Spleen (tissue), 11 donors: ENCODE measurements around the gene OR5T3. TPM values are rescaled to one million over a fixed set of nuclear protein-coding genes. Genes with fewer than 3 reads are reported as not detected.

Experiments
- DNase-seq: peaks from one replicate; pipeline ENCODE4 v3.0.0-alpha.2; 2020
- H3K27ac ChIP-seq, 8 donors: fragments of 200-600 bp; sonication (generic) in 7 of 8; 1 replicate in 4 of 8; 2 replicates in 4 of 8; pipeline versions ENCODE4 v1.5.0 to v1.8.0; 2016 to 2021; ENCODE audit warnings: inconsistent platforms in 4 of 8, mild to moderate bottlenecking in 4 of 8, moderate library complexity in 1 of 8
- H3K27me3 ChIP-seq, 7 donors: fragments of 200-600 bp; sonication (generic) in 6 of 7; replicated peaks in 1 of 7; 1 replicate in 4 of 7; 2 replicates in 3 of 7; pipeline versions ENCODE4 v1.5.0 to v1.8.0; 2016 to 2021; ENCODE audit warnings: inconsistent platforms in 3 of 7, mild to moderate bottlenecking in 1 of 7
- H3K36me3 ChIP-seq, 6 donors: fragments of 200-600 bp; sonication (generic) in 5 of 6; 1 replicate in 4 of 6; 2 replicates in 2 of 6; pipeline versions ENCODE4 v1.5.0 to v1.8.0; 2016 to 2021; ENCODE audit warnings: inconsistent platforms in 2 of 6
- H3K4me1 ChIP-seq, 6 donors: fragments of 200-600 bp; sonication (generic) in 5 of 6; 1 replicate in 3 of 6; 2 replicates in 3 of 6; pipeline versions ENCODE4 v1.5.0 to v1.8.0; 2016 to 2021; ENCODE audit warnings: inconsistent platforms in 3 of 6
- H3K4me3 ChIP-seq, 8 donors: fragments of 200-600 bp; sonication (generic) in 7 of 8; 1 replicate in 4 of 8; 2 replicates in 4 of 8; pipeline versions ENCODE4 v1.5.0 to v1.8.0; 2016 to 2021; ENCODE audit warnings: inconsistent platforms in 4 of 8, mild to moderate bottlenecking in 4 of 8, moderate library complexity in 2 of 8
- H3K9me3 ChIP-seq, 8 donors: fragments of 200-600 bp; sonication (generic) in 7 of 8; 1 replicate in 4 of 8; 2 replicates in 4 of 8; pipeline versions ENCODE4 v1.5.0 to v1.8.0; 2016 to 2021; ENCODE audit warnings: inconsistent platforms in 4 of 8
- POLR2A ChIP-seq, 3 donors: fragments of 450-650 bp; IDR thresholded peaks; one replicate each; pipeline ENCODE4 v1.5.1; 2017; ENCODE audit warnings: antibody characterized with exemption in 3 of 3, mild to moderate bottlenecking in 1 of 3
- POLR2AphosphoS5 ChIP-seq, 3 donors: sonication (generic); formaldehyde crosslinking; IDR thresholded peaks; one replicate each; pipeline ENCODE4 v1.5.1; 2017; ENCODE audit warnings: antibody characterized with exemption in 3 of 3
- WGBS, 5 donors: extraction: QIAGEN DNeasy Blood & Tissue Kit in 3 of 5; methylation state at CpG; one replicate each; pipeline versions ENCODE4 v1.1.5 to v1.1.7; 2013 to 2018; 5-methylcytosine and 5-hydroxymethylcytosine counted together
- intact Hi-C: fragments of 100-400 bp; cut with DNase I; formaldehyde crosslinking; loops from one replicate; pipeline ENCODE4 v1.15.0; 2023; ENCODE audit warnings: low total_unique reads
- polyA plus RNA-seq, 3 donors: library from polyadenylated mRNA; stranded (reverse); fragments of 200-250 nt; gene quantifications; one replicate each; pipeline ENCODE4 v1.2.1, GENCODE V29; 2013
- total RNA-seq, 7 donors: library from RNA; depleted of rRNA in 3 of 7; stranded (reverse); fragments of >200 nt in 3 of 7; fragmentation: NEBNext Ultra II Directional in 4 of 7; extraction: Animal tissue kit (Norgen Biotek cat#: 25700) in 4 of 7; gene quantifications; one replicate each; pipeline versions ENCODE4 v1.1.0 to v1.2.1, GENCODE V29; 2016 to 2021
- TF ChIP-seq, protein P1 (sequence below), 11 experiments: fragments of 200-600 bp in 7 of 11; fragments of 450-650 bp in 4 of 11; sonication (generic) in 4 of 11; IDR thresholded peaks in 8 of 11; conservative IDR thresholded peaks in 3 of 11; 1 replicate in 7 of 11; 2 replicates in 4 of 11; pipeline versions ENCODE4 v1.4.0 to v1.8.0; 2016 to 2021; ENCODE audit warnings: antibody characterized with exemption in 11 of 11, inconsistent platforms in 4 of 11, mild to moderate bottlenecking in 1 of 11
- donor health status: healthy with polysubstance abuse.
- donor health status: DM: no; HTN: no; CAD: no; lungs with moderate emphysema.
- donor health status: DM: no; HTN: no; CAD: no.
- donor health status: Bipolar disorder and iron deficiency.
- donor health status: healthy.
- donor health status: DM: no; HTN: no; CAD: no.
- donor health status: DM: yes; HTN: yes; CAD: no.

Gene OR5T3
- total and polyA plus RNA-seq, 10 donors = not detected

DNA sequence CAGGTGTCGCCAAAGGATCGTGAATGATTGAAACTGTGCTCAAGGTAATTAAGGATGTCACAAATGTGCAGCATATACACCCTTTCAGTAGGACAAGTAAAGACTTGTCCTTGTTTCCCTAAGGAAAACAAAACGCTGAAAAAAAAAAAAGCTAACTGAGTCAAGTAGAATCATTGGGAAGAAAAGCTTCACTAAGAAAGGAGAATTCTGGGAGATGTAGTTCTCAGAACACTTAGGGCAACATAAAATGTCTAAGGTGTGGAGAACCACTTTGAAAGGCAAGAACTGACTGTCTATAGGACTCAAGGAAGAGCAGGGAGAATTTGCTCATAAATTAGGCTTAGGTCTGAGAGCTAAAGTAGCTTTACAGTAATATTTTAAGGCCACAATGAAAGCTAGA lies 19.0 kb downstream of the OR5T3 start:
- 61 to 72% (median 67%) methylated on average over 3 of the region's 3 CpGs for WGBS, 5 donors
- Histone ChIP-seq H3K9me3 (peaks cover 2 to 46% (median 33%) of the 10 kb centered on the region in 8 donors), H3K4me1 (no peaks in the 10 kb centered on the region), H3K27me3 (no peaks in the 10 kb centered on the region), H3K36me3 (no peaks in the 10 kb centered on the region), H3K27ac (no peak overlapping the region), H3K4me3 (no peak overlapping the region)
- DNase-seq = no peak
- TF ChIP-seq POLR2AphosphoS5 (IDR thresholded peaks at IDR 0.05) (no peak), POLR2A (IDR thresholded peaks at IDR 0.05) (no peak)
- TF ChIP-seq, protein P1, sequence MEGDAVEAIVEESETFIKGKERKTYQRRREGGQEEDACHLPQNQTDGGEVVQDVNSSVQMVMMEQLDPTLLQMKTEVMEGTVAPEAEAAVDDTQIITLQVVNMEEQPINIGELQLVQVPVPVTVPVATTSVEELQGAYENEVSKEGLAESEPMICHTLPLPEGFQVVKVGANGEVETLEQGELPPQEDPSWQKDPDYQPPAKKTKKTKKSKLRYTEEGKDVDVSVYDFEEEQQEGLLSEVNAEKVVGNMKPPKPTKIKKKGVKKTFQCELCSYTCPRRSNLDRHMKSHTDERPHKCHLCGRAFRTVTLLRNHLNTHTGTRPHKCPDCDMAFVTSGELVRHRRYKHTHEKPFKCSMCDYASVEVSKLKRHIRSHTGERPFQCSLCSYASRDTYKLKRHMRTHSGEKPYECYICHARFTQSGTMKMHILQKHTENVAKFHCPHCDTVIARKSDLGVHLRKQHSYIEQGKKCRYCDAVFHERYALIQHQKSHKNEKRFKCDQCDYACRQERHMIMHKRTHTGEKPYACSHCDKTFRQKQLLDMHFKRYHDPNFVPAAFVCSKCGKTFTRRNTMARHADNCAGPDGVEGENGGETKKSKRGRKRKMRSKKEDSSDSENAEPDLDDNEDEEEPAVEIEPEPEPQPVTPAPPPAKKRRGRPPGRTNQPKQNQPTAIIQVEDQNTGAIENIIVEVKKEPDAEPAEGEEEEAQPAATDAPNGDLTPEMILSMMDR (IDR thresholded peaks at IDR 0.05 in 8 of 11, conservative IDR thresholded peaks at IDR 0.05 in 3 of 11) = no peak
- intact Hi-C loops = no loop called here

DNA sequence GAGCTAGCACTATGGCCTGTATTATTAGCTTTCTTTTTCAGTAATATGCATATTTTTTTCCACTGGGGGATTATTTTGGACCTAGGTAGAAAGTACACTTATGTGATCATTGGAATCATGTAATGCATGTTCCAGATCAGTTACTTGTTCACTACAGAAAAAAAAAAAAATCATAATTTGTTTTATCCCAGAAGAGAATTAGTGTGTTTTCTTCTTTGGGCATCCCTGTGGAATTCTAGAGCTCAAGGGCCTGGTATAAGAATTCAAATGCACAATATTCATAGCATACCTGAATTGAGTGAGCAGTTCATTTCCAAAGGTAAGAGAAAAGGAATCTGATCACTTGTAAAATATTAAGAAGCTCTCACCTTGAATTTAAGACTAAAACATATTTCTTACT lies 21.8 kb downstream of the OR5T3 start, which contains the start of gene OR5T1:
Gene OR5T1 (plus strand): TSS at position 301 of the 400 bp plus-strand sequence. CDS start 1,485 bp downstream, outside the sequence.
- Histone ChIP-seq H3K27ac (no peak within 1 kb of the TSS), H3K4me1 (no peaks in the 10 kb centered on the region), H3K9me3 (peaks cover 2 to 44% (median 19%) of the 10 kb centered on the region in 8 donors), H3K36me3 (no peaks in the 10 kb centered on the region), H3K27me3 (no peaks in the 10 kb centered on the region), H3K4me3 (no peak within 1 kb of the TSS)
- DNase-seq = no peak
- TF ChIP-seq, protein P1 (IDR thresholded peaks at IDR 0.05 in 8 of 11, conservative IDR thresholded peaks at IDR 0.05 in 3 of 11) = no peak
- TF ChIP-seq POLR2AphosphoS5 (IDR thresholded peaks at IDR 0.05) (no peak), POLR2A (IDR thresholded peaks at IDR 0.05) (no peak)
- intact Hi-C loops = no loop called here

DNA sequence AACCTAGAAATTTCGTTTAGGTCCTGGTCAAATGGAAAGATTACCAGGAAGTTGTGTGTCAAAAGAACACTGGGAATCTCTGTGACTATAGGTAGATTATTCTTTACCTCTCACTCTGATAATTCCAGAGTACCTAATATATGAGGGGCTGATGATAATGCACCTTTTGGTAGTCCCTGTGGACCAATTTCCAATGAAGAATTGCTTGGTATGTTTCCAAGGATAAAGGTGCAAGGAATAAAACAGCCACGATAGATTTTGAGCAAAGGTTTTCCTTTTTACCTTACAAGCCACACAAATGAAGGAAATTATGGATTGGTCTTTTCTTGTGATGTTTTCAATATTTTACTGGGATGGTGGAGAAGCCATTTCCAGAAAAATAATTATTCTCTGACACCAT lies 40.1 kb downstream of the OR5T3 start, which contains the start of gene OR8H1:
Gene OR8H1 (minus strand): TSS at position 101 of the 400 bp plus-strand sequence. CDS start 1,192 bp downstream, outside the sequence.
- Histone ChIP-seq H3K36me3 (no peaks in the 10 kb centered on the region), H3K27ac (no peak within 1 kb of the TSS), H3K27me3 (no peaks in the 10 kb centered on the region), H3K4me1 (no peaks in the 10 kb centered on the region), H3K9me3 (peaks cover 0 to 19% (median 5%) of the 10 kb centered on the region in 8 donors), H3K4me3 (no peak within 1 kb of the TSS)
- intact Hi-C loops = no loop called here
- WGBS, 5 donors = 50 to 75% (median 68%) methylated on average over 2 of the region's 2 CpGs
- no peak for DNase-seq
- TF ChIP-seq POLR2AphosphoS5 (IDR thresholded peaks at IDR 0.05) (no peak), POLR2A (IDR thresholded peaks at IDR 0.05) (no peak)
- TF ChIP-seq, protein P1 (IDR thresholded peaks at IDR 0.05 in 8 of 11, conservative IDR thresholded peaks at IDR 0.05 in 3 of 11) = no peak

DNA sequence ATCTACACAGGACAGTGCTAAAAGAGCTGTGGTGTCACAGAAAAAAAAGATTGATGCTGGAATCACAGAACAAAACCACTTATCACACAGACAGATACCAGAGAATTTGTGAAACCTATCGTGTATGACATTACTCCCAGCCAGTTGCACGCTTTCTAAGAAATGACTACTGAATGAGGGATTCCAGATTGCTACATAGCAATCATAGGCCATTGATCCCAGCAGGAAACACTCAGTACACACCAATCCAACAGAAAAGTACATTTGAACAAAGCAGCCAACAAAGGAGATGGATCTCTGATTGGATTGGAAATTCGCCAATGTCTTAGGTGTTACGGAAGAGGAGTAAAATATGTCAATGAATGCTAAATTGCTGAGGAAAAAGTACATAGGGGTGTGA lies 44.8 kb downstream of the OR5T3 start:
- TF ChIP-seq POLR2AphosphoS5 (IDR thresholded peaks at IDR 0.05) (no peak), POLR2A (IDR thresholded peaks at IDR 0.05) (no peak)
- TF ChIP-seq, protein P1 (IDR thresholded peaks at IDR 0.05 in 8 of 11, conservative IDR thresholded peaks at IDR 0.05 in 3 of 11) = no peak
- WGBS, 5 donors = 83 to 90% (median 85%) methylated on average over 4 of the region's 4 CpGs
- H3K4me3 ChIP-seq = no peak overlapping the region
- H3K9me3 ChIP-seq = peaks cover 0 to 19% (median 0%) of the 10 kb centered on the region in 8 donors
- no peaks in the 10 kb centered on the region for H3K27me3 ChIP-seq
- intact Hi-C loops = no loop called here
- H3K4me1 ChIP-seq = no peaks in the 10 kb centered on the region
- H3K36me3 ChIP-seq = no peaks in the 10 kb centered on the region
- DNase-seq = no peak
- H3K27ac ChIP-seq = no peak overlapping the region

Other genes starting within 250 kb of the OR5T3 start
- not detected for gene OR5AS1, start 224.6 kb upstream of the OR5T3 start, total RNA-seq
- gene OR5AS1, start 224.6 kb upstream of the OR5T3 start, polyA plus RNA-seq = not detected
- gene OR8I2, start 158.9 kb upstream of the OR5T3 start, total RNA-seq = not detected
- not detected for gene OR8I2, start 158.9 kb upstream of the OR5T3 start, polyA plus RNA-seq
- gene OR8H2, start 148.6 kb upstream of the OR5T3 start, total RNA-seq = not detected
- under 1 TPM in 1 of 3 donors, not detected in 2; 0.10 TPM for gene OR8H2, start 148.6 kb upstream of the OR5T3 start, polyA plus RNA-seq
- not detected for gene OR8H3, start 129.9 kb upstream of the OR5T3 start, total RNA-seq
- gene OR8H3, start 129.9 kb upstream of the OR5T3 start, polyA plus RNA-seq = not detected
- gene OR8J3, start 112.1 kb upstream of the OR5T3 start, total RNA-seq = not detected
- gene OR8J3, start 112.1 kb upstream of the OR5T3 start, polyA plus RNA-seq = not detected
- gene OR8K5, start 91.9 kb upstream of the OR5T3 start, total RNA-seq = not detected
- gene OR8K5, start 91.9 kb upstream of the OR5T3 start, polyA plus RNA-seq = not detected
- gene OR5J2, start 75.6 kb upstream of the OR5T3 start, total RNA-seq = not detected
- gene OR5J2, start 75.6 kb upstream of the OR5T3 start, polyA plus RNA-seq = not detected
- gene OR5T2, start 18.0 kb upstream of the OR5T3 start, total RNA-seq = not detected
- gene OR5T2, start 18.0 kb upstream of the OR5T3 start, polyA plus RNA-seq = not detected
- not detected for gene OR5T1, start 21.9 kb downstream of the OR5T3 start, total RNA-seq
- gene OR5T1, start 21.9 kb downstream of the OR5T3 start, polyA plus RNA-seq = not detected
- not detected for gene OR8H1, start 40.0 kb downstream of the OR5T3 start, total RNA-seq
- not detected for gene OR8H1, start 40.0 kb downstream of the OR5T3 start, polyA plus RNA-seq
- not detected for gene OR8K3, start 62.9 kb downstream of the OR5T3 start, total RNA-seq
- gene OR8K3, start 62.9 kb downstream of the OR5T3 start, polyA plus RNA-seq = not detected
- not detected for gene OR8K1, start 93.8 kb downstream of the OR5T3 start, total RNA-seq
- gene OR8K1, start 93.8 kb downstream of the OR5T3 start, polyA plus RNA-seq = not detected
- not detected for gene OR8J1, start 102.0 kb downstream of the OR5T3 start, total RNA-seq
- gene OR8J1, start 102.0 kb downstream of the OR5T3 start, polyA plus RNA-seq = not detected
- not detected for gene OR8U1, start 123.4 kb downstream of the OR5T3 start, total RNA-seq
- gene OR8U1, start 123.4 kb downstream of the OR5T3 start, polyA plus RNA-seq = not detected
- not detected for gene OR5AL1, start 160.4 kb downstream of the OR5T3 start, total RNA-seq
- gene OR5AL1, start 160.4 kb downstream of the OR5T3 start, polyA plus RNA-seq = not detected
- not detected for gene OR5M3, start 221.1 kb downstream of the OR5T3 start, total RNA-seq
- gene OR5M3, start 221.1 kb downstream of the OR5T3 start, polyA plus RNA-seq = not detected
- gene OR5M8, start 239.1 kb downstream of the OR5T3 start, total RNA-seq = not detected
- not detected for gene OR5M8, start 239.1 kb downstream of the OR5T3 start, polyA plus RNA-seq